B cell (primary cell): Measurements from ENCODE around the gene SPSB1. TPM values are rescaled to one million over a fixed set of nuclear protein-coding genes. Genes with fewer than 3 reads are reported as not detected.

Experiments used
- ATAC-seq: fragments of 200-7000 bp; cut with Tn5 transposase; one replicate; pipeline ENCODE4 v1.10.0; 2021; ENCODE audit warnings: low read depth, mild to moderate bottlenecking, moderate number of reproducible peaks, moderate library complexity
- CTCF ChIA-PET: fragments of 350-600 bp; sonication (Branson Sonifier 250); formaldehyde crosslinking; loops from one replicate; lab custom pipeline; 2021; ENCODE audit warnings: antibody characterized with exemption, inconsistent platforms; lab: Charles Lee
- POLR2A ChIA-PET: fragments of 350-600 bp; sonication (Branson Sonifier 250); formaldehyde crosslinking; loops from one replicate; lab custom pipeline; 2021; ENCODE audit warnings: antibody characterized with exemption; lab: Charles Lee
- DNase-seq: peaks from one replicate; pipeline ENCODE4 v3.0.0; 2013
- H2AFZ ChIP-seq: 2 replicates; pipeline ENCODE4 v1.6.1; 2012; ENCODE audit warnings: mild to moderate bottlenecking, low read depth, low read length; ENCODE audit not compliant: insufficient read depth, poor library complexity, severe bottlenecking
- H3K27ac ChIP-seq, 2 donors: 1 replicate in 1 of 2; 2 replicates in 1 of 2; pipeline ENCODE4 v1.5.1; 2012 to 2013; ENCODE audit warnings: low read length in 2 of 2, mild to moderate bottlenecking in 2 of 2, moderate library complexity in 1 of 2
- H3K27me3 ChIP-seq, 4 experiments: fragments of 200-600 bp in 1 of 4; sonication (generic) in 1 of 4; replicated peaks in 1 of 4; 1 replicate in 2 of 4; 2 replicates in 2 of 4; pipeline versions ENCODE4 v1.6.1 to v1.7.0; 2013 to 2016; ENCODE audit warnings: low read length in 3 of 4, mild to moderate bottlenecking in 2 of 4, mixed read lengths in 1 of 4, moderate library complexity in 1 of 4; ENCODE audit not compliant: insufficient read depth in 4 of 4, control insufficient read depth in 3 of 4; ENCODE audit errors: control extremely low read depth in 1 of 4
- H3K36me3 ChIP-seq, 2 experiments: replicated peaks in 1 of 2; 1 replicate in 1 of 2; 2 replicates in 1 of 2; pipeline versions ENCODE4 v1.6.1 to v1.7.1; 2013; ENCODE audit warnings: low read length in 1 of 2; ENCODE audit not compliant: insufficient read depth in 2 of 2, control insufficient read depth in 1 of 2; ENCODE audit errors: control extremely low read depth in 1 of 2, extremely low read depth in 1 of 2
- H3K4me1 ChIP-seq, 2 donors: fragments of 200-600 bp in 1 of 2; sonication (generic) in 1 of 2; 1 replicate in 1 of 2; 2 replicates in 1 of 2; pipeline versions ENCODE4 v1.5.1 to v1.6.1; 2013 to 2017; ENCODE audit warnings: low read length in 2 of 2; ENCODE audit not compliant: control insufficient read depth in 2 of 2, insufficient read depth in 2 of 2
- H3K4me2 ChIP-seq: replicated peaks from 2 replicates; pipeline ENCODE3; 2012; ENCODE audit warnings: mild to moderate bottlenecking, low read depth, low read length; ENCODE audit not compliant: poor library complexity, severe bottlenecking
- H3K4me3 ChIP-seq, 5 experiments: fragments of 200-600 bp in 1 of 5; sonication (generic) in 1 of 5; 1 replicate in 3 of 5; 2 replicates in 2 of 5; pipeline versions ENCODE4 v1.5.1 to v1.7.0; 2011 to 2016; ENCODE audit warnings: low read length in 4 of 5, mild to moderate bottlenecking in 4 of 5, low read depth in 2 of 5, control low read depth in 1 of 5, moderate library complexity in 1 of 5; ENCODE audit not compliant: insufficient read depth in 1 of 5; ENCODE audit errors: control extremely low read depth in 1 of 5, extremely low read depth in 1 of 5
- H3K79me2 ChIP-seq: fragments of 200-600 bp; sonication (generic); one replicate; pipeline ENCODE4 v1.6.0; 2016; ENCODE audit warnings: low read length; ENCODE audit not compliant: control insufficient read depth, insufficient read depth
- H3K9ac ChIP-seq: fragments of 200-600 bp; sonication (generic); 2 replicates; pipeline ENCODE4 v1.6.1; 2017; ENCODE audit warnings: mild to moderate bottlenecking, low read length, moderate library complexity
- H3K9me3 ChIP-seq, 3 donors: one replicate each; pipeline versions ENCODE4 v1.6.1 to v1.7.1; 2013; ENCODE audit warnings: low read length in 2 of 3; ENCODE audit not compliant: control insufficient read depth in 2 of 3, insufficient read depth in 1 of 3; ENCODE audit errors: control extremely low read depth in 1 of 3
- H4K20me1 ChIP-seq: 2 replicates; pipeline ENCODE4 v1.6.0; 2012; ENCODE audit warnings: mild to moderate bottlenecking, low read length; ENCODE audit not compliant: insufficient read depth, control insufficient read depth, poor library complexity, severe bottlenecking
- H3K27ac Mint-ChIP-seq: one replicate; pipeline ENCODE4 v1.8.0; 2021; ENCODE audit warnings: mixed read lengths
- H3K27me3 Mint-ChIP-seq: one replicate; pipeline ENCODE4 v1.8.0; 2021; ENCODE audit warnings: mixed read lengths
- H3K4me1 Mint-ChIP-seq: one replicate; pipeline ENCODE4 v1.8.0; 2021; ENCODE audit warnings: mixed read lengths
- H3K4me3 Mint-ChIP-seq: one replicate; pipeline ENCODE4 v1.8.0; 2021; ENCODE audit warnings: mixed read lengths
- H3K9me3 Mint-ChIP-seq: one replicate; pipeline ENCODE4 v1.8.0; 2022; ENCODE audit warnings: mixed read lengths; ENCODE audit not compliant: insufficient read depth
- CTCF ChIP-seq: fragments of 200-600 bp; IDR thresholded peaks from one replicate; pipeline ENCODE4 v1.8.0; 2022; ENCODE audit warnings: antibody characterized with exemption, mild to moderate bottlenecking
- EZH2 ChIP-seq: IDR thresholded peaks from 2 replicates; pipeline ENCODE4 v1.6.1; 2012; ENCODE audit warnings: borderline replicate concordance, low read depth, mild to moderate bottlenecking, moderate library complexity, low read length; ENCODE audit not compliant: insufficient read depth, poor library complexity, severe bottlenecking
- WGBS: methylation state at CpG from one replicate; pipeline ENCODE4 v1.1.5; 2013; ENCODE audit warnings: missing lambda C conversion rate; ENCODE audit not compliant: insufficient coverage; 5-methylcytosine and 5-hydroxymethylcytosine counted together
- intact Hi-C: fragments of 100-400 bp; cut with micrococcal nuclease; formaldehyde crosslinking; loops from one replicate; pipeline ENCODE4 v1.10.0; 2022
- polyA plus RNA-seq: library from polyadenylated mRNA; depleted of rRNA; stranded (reverse); fragments of >200 nt; gene quantifications from 2 replicates; pipeline ENCODE4 v1.2.3, GENCODE V29; 2012
- total RNA-seq, 2 donors: library from RNA; stranded (reverse); fragments of 120-200 nt in 1 of 2; gene quantifications; 1 replicate in 1 of 2; 2 replicates in 1 of 2; pipeline versions ENCODE4 v1.2.3 to v1.2.4, GENCODE V29; 2013 to 2022

The SPSB1 gene
- total and polyA plus RNA-seq, 2 donors (not counting 1 experiment from before 2014, with no cell fraction given), result 1.7 to 9.4 TPM

- H3K4me1 Mint-ChIP-seq, result peaks cover 65% of the 10 kb centered on the region
- Histone ChIP-seq H4K20me1 (no peaks in the 10 kb centered on the region), H3K4me1 (peaks cover 54 to 84% of the 10 kb centered on the region in 2 donors), H2AFZ (no peak overlapping the region), H3K27me3 (no peaks in the 10 kb centered on the region), H3K27ac (no peak overlapping the region), H3K9ac (no peak overlapping the region), H3K79me2 (no peaks in the 10 kb centered on the region), H3K36me3 (no peaks in the 10 kb centered on the region), H3K4me2 (peak overlapping the region; percentile 40), H3K4me3 (no peak overlapping the region), H3K9me3 (peaks cover 0 to 5% (median 0%) of the 10 kb centered on the region in 3 donors)
- intact Hi-C loops, result no loop called here
- WGBS, result 89% methylated on average over 17 of the region's 18 CpGs
- H3K27me3 Mint-ChIP-seq, result no peaks in the 10 kb centered on the region
- TF ChIP-seq CTCF (no peak), EZH2 (no peak)
- DNase-seq (no peak), ATAC-seq (no peak)
- no peaks in the 10 kb centered on the region for H3K9me3 Mint-ChIP-seq
- H3K4me3 Mint-ChIP-seq, result peak overlapping the region; percentile 71
- CTCF ChIA-PET, result interaction anchor here (1.2 to 1.4 kb wide), 2 partner anchors 9 to 39 kb away, joined by 5 to 9 read pairs; no protein-coding TSS in a partner anchor
- POLR2A ChIA-PET, result interaction anchor here (1.5 kb wide), 1 partner anchor 9 kb away, joined by 4 read pairs; no protein-coding TSS in a partner anchor
- H3K27ac Mint-ChIP-seq, result peak overlapping the region; percentile 38
Observed at GRCh38 chr1:9416918-9417500, 124.3 kb downstream of the SPSB1 start.

- intact Hi-C loops, result no loop called here
- no peaks in the 10 kb centered on the region for H3K36me3 ChIP-seq
- Mint-ChIP-seq H3K4me1 (peaks cover 68% of the 10 kb centered on the region), H3K4me3 (peak overlapping the region; percentile 39), H3K27me3 (no peaks in the 10 kb centered on the region), H3K27ac (no peak overlapping the region), H3K9me3 (no peaks in the 10 kb centered on the region)
- WGBS, result 7% methylated on average over 9 of the region's 9 CpGs
- TF ChIP-seq EZH2, result no peak
- no peak for TF ChIP-seq CTCF
- H2AFZ ChIP-seq, result no peak overlapping the region
- peak overlapping the region; percentile 40 for H3K4me2 ChIP-seq
- no peak overlapping the region for H3K4me3 ChIP-seq
- H3K79me2 ChIP-seq, result no peaks in the 10 kb centered on the region
- H4K20me1 ChIP-seq, result no peaks in the 10 kb centered on the region
- no peak overlapping the region for H3K9ac ChIP-seq
- H3K27me3 ChIP-seq, result no peaks in the 10 kb centered on the region
- DNase-seq (no peak), ATAC-seq (no peak)
- CTCF ChIA-PET, result interaction anchor here (1.2 to 2.4 kb wide), 3 partner anchors 8 to 128 kb away, joined by 5 to 13 read pairs (median 9); no protein-coding TSS in a partner anchor
- peaks cover 0 to 9% (median under 1%) of the 10 kb centered on the region in 3 donors for H3K9me3 ChIP-seq
- no peak overlapping the region for H3K27ac ChIP-seq
- peaks cover 57 to 85% of the 10 kb centered on the region in 2 donors for H3K4me1 ChIP-seq
- POLR2A ChIA-PET, result interaction anchor here (1.5 kb wide), 1 partner anchor 9 kb away, joined by 4 read pairs; no protein-coding TSS in a partner anchor
Observed at GRCh38 chr1:9417695-9418094, 125.0 kb downstream of the SPSB1 start.
